ENCODE measurements around the gene DOCK2.
A peak's percentile ranks its signal among the peaks of the same experiment; 100 is the strongest.

Gene DOCK2

DNA sequence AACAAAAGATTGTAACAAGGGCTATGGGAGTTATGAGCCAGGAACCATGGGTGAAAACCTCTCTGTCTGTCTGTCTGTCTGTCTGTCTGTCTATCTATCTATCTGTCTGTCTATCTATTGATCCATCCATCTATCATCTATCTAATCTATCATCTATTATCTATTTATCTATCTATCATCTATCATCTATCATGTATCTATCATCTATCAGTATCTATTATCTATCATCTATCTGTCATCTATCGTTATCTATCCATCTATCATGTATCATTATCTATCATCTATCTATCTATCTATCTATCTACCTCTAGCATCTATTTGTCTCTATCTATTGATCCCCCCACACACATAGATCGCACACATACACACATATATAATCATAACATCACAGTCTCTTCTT, 230.3 kb downstream of the DOCK2 start:
- Mint-ChIP-seq H3K36me3 (ENCODE audit: low read depth) (peaks cover 77% of the 10 kb centered on the region), H3K27me3 (no peaks in the 10 kb centered on the region), H3K4me1 (ENCODE audit: low read depth) (peaks cover 64% of the 10 kb centered on the region), H3K4me3 (no peak overlapping the region), H3K9me3 (no peaks in the 10 kb centered on the region), H3K27ac (no peak overlapping the region)
- intact Hi-C loops (cut with micrococcal nuclease): no loop called here

DNA sequence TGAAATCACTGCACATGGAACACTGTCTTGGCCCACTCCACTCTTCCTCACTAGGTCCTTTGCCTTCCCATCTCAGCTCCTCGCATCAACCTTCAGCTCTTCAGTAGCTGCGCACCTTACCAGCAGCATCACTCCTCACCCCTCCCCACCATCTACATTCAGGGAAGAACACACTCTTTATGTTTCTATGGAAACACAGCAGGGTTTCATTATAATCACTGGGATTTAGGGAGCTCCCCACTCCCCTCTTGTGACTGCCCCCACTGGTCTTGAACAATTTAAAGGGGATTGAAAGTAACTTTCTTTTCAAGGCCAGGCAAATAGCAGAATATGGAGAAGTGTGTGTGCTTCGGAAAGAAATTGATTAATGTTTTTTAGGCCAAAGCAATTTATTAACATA, 232.0 kb downstream of the DOCK2 start:
- no peaks in the 10 kb centered on the region for H3K27me3 Mint-ChIP-seq
- peaks cover 68% of the 10 kb centered on the region for H3K36me3 Mint-ChIP-seq (ENCODE audit: low read depth)
- no peaks in the 10 kb centered on the region for H3K9me3 Mint-ChIP-seq
- peaks cover 78% of the 10 kb centered on the region for H3K4me1 Mint-ChIP-seq (ENCODE audit: low read depth)
- H3K4me3 Mint-ChIP-seq: no peak overlapping the region
- intact Hi-C loops (cut with micrococcal nuclease): no loop called here
- H3K27ac Mint-ChIP-seq: no peak overlapping the region

DNA sequence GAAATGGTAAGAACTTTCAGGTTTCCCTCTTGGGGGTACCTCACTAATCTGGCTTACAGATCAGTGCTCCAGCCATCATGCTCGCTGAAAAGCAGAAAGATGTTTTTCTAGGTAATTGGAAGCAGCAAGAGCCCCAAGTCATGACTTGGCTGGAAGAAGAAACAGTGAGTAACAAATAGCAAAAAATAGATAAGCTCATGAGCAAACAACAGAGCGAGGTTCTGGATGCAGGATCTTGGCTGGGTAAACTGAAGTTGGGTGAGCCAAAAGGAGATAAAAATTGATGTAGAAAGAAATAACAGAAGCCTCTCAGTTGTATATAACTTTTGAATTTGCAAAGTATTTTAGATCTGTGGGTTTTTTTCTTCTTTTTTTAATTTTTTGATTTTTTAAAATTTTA, 233.1 kb downstream of the DOCK2 start:
- intact Hi-C loops (cut with micrococcal nuclease): no loop called here
- peaks cover 67% of the 10 kb centered on the region for H3K36me3 Mint-ChIP-seq (ENCODE audit: low read depth)
- no peaks in the 10 kb centered on the region for H3K27me3 Mint-ChIP-seq
- H3K27ac Mint-ChIP-seq: no peak overlapping the region
- H3K4me1 Mint-ChIP-seq (ENCODE audit: low read depth): peaks cover 88% of the 10 kb centered on the region
- no peak overlapping the region for H3K4me3 Mint-ChIP-seq
- H3K9me3 Mint-ChIP-seq: no peaks in the 10 kb centered on the region

DNA sequence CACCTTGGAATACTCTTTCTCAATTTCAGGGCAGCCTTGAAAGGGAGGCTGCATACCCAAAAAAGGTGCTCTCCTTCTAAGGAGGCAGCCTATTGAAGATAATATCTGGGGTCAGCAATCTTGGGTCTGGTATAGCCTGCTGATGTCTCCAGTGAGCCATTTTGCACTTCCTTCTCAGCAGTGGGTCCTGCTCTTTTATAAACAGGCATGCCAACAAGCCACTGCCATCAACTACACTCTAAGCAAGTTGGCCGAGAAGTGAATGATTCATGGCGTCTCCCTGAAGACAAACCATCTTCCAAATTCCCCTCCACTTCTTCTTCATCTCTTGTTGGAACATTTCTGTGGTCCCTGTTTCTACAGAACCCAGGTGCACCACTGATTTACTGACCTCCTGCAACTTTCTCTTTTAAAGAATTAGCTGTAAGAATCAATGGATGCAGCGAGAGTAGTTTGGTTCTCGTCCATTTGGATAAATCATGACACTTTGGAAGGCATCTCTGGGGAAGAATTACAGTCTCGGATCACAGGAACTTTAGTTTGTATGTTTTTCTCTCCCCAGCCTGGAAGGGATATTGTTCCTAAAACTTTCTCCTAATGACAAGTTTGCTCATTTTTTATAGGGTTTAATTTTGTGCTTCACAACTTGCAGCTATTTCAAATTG, 234.9 kb downstream of the DOCK2 start:
- no peaks in the 10 kb centered on the region for H3K9me3 Mint-ChIP-seq
- H3K27me3 Mint-ChIP-seq: no peaks in the 10 kb centered on the region
- peaks cover 90% of the 10 kb centered on the region for H3K4me1 Mint-ChIP-seq (ENCODE audit: low read depth)
- no peak overlapping the region for H3K27ac Mint-ChIP-seq
- intact Hi-C loops (cut with micrococcal nuclease): no loop called here
- H3K4me3 Mint-ChIP-seq: no peak overlapping the region
- peaks cover 76% of the 10 kb centered on the region for H3K36me3 Mint-ChIP-seq (ENCODE audit: low read depth)

DNA sequence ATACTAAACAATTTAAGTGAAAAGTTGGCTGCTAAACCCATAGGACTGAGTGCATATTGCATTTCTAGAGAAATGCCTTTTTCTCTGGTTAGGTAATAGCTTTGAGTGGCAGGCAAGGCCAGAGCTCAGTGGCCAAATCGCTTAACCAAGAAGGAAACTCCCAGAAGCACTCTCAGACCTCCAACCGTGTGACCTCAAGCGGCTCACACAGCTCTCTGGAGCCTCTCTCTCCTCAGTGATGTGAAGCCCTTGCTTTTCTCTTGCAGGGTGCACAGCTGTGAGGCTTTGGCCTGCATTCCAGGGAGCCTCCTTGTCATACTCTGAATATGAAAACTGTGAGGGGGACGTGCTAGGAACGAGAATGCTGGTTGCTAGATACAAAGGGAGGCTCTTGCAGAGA, 236.6 kb downstream of the DOCK2 start:
- no peak overlapping the region for H3K27ac Mint-ChIP-seq
- intact Hi-C loops (cut with micrococcal nuclease): no loop called here
- H3K9me3 Mint-ChIP-seq: no peaks in the 10 kb centered on the region
- H3K27me3 Mint-ChIP-seq: no peaks in the 10 kb centered on the region
- H3K4me3 Mint-ChIP-seq: no peak overlapping the region
- peaks cover 92% of the 10 kb centered on the region for H3K4me1 Mint-ChIP-seq (ENCODE audit: low read depth)
- H3K36me3 Mint-ChIP-seq (ENCODE audit: low read depth): peaks cover 72% of the 10 kb centered on the region

DNA sequence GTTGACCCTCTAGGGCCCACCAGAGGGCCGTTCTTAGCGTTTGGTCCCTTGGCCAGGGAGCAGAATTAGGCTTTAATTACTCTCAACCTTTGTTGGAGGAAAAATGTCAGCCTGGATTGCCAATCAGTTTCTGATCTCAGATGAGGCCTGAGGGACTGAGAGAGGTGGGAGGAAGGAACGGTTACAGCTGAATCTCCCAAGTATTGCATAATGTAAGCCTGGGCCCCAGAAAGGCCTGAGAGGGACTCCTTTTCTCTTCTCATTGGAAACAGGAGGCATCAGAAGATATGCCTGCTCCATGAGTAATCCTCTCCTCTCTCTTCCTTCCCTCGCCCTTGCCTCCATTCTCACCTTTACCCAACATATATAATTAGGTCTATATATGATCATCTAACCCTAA, 237.5 kb downstream of the DOCK2 start:
- peaks cover 93% of the 10 kb centered on the region for H3K4me1 Mint-ChIP-seq (ENCODE audit: low read depth)
- H3K36me3 Mint-ChIP-seq (ENCODE audit: low read depth): peaks cover 70% of the 10 kb centered on the region
- peak overlapping the region; percentile 45 for H3K27ac Mint-ChIP-seq
- no peak overlapping the region for H3K4me3 Mint-ChIP-seq
- no peaks in the 10 kb centered on the region for H3K27me3 Mint-ChIP-seq
- intact Hi-C loops (cut with micrococcal nuclease): no loop called here
- H3K9me3 Mint-ChIP-seq: no peaks in the 10 kb centered on the region

DNA sequence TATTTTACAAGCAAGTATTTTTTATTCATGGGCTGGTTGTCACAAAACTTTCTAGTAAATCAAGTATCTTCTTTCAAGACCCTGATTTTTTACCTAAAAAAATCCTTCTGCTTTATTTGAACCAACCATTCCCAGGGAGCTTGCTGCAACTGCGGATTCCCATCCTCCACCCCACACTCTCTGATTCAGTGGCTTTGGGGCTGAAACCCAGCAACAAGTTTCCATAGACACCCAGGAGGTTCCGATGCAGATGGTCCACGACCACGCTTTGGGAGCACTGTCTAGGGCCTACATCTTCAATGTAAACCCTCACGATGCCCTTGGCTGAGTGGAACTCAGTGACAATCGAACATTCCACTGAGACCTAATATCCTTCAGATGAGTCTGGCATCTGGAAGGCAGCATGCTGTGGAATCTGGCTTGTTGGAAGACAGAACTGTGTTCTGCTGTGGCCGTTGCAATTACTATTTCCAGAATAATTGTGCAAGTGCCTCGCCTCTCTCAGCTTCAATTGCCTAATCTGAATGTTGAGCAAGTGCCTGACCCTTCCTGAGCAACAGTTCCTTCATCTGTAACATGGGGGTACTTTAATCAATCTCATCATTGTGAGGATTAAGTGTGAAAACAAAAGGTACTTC, 238.1 kb downstream of the DOCK2 start:
- H3K9me3 Mint-ChIP-seq: no peaks in the 10 kb centered on the region
- intact Hi-C loops (cut with micrococcal nuclease): no loop called here
- H3K27ac Mint-ChIP-seq: peak overlapping the region; percentile 45
- peaks cover 64% of the 10 kb centered on the region for H3K36me3 Mint-ChIP-seq (ENCODE audit: low read depth)
- peaks cover 91% of the 10 kb centered on the region for H3K4me1 Mint-ChIP-seq (ENCODE audit: low read depth)
- no peaks in the 10 kb centered on the region for H3K27me3 Mint-ChIP-seq
- no peak overlapping the region for H3K4me3 Mint-ChIP-seq

DNA sequence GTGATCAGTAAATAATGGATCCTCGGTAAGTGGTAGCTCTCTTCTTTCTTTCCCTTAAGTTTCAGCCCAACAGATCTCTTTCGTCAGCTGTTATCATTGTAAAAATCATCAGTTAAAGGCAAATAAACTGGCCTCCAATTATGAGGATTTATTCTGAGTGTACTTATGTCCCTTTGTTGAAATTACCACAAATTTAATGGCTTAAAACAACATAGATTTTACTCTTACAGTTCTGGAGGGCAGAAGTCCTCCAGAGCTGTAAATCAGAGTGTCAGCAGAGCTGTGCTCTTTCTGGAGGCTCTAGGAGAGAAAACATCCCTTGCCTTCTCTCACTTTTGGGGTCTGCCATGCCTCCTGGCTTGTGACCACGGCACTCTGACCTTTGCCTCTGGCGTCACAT, 238.7 kb downstream of the DOCK2 start:
- Mint-ChIP-seq H3K9me3 (no peaks in the 10 kb centered on the region), H3K4me3 (no peak overlapping the region), H3K27me3 (no peaks in the 10 kb centered on the region), H3K27ac (peak overlapping the region; percentile 21), H3K4me1 (ENCODE audit: low read depth) (peaks cover 91% of the 10 kb centered on the region), H3K36me3 (ENCODE audit: low read depth) (peaks cover 61% of the 10 kb centered on the region)
- intact Hi-C loops (cut with micrococcal nuclease): no loop called here

DNA sequence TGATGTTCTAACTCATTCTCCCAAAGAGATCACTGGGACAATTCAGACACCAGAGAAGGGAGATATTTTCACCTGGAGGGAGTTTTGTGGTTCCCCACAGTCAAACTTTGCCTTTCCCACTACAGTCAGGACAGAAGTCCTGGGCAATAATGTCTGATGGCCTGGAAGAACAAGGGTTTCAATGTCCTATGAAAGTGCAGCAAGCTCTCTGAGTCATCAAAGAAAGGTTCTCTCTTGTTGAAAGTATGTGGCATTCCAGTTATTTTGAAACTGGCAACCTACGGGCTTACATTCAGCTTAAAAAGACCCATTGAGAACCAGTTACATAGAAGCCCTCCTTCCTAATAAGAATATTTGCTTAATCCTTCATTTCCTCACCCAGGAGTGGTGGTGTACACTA, 239.3 kb downstream of the DOCK2 start:
- no peak overlapping the region for H3K4me3 Mint-ChIP-seq
- peaks cover 93% of the 10 kb centered on the region for H3K4me1 Mint-ChIP-seq (ENCODE audit: low read depth)
- H3K9me3 Mint-ChIP-seq: no peaks in the 10 kb centered on the region
- peaks cover 54% of the 10 kb centered on the region for H3K36me3 Mint-ChIP-seq (ENCODE audit: low read depth)
- H3K27me3 Mint-ChIP-seq: no peaks in the 10 kb centered on the region
- peak overlapping the region; percentile 21 for H3K27ac Mint-ChIP-seq
- intact Hi-C loops (cut with micrococcal nuclease): no loop called here

DNA sequence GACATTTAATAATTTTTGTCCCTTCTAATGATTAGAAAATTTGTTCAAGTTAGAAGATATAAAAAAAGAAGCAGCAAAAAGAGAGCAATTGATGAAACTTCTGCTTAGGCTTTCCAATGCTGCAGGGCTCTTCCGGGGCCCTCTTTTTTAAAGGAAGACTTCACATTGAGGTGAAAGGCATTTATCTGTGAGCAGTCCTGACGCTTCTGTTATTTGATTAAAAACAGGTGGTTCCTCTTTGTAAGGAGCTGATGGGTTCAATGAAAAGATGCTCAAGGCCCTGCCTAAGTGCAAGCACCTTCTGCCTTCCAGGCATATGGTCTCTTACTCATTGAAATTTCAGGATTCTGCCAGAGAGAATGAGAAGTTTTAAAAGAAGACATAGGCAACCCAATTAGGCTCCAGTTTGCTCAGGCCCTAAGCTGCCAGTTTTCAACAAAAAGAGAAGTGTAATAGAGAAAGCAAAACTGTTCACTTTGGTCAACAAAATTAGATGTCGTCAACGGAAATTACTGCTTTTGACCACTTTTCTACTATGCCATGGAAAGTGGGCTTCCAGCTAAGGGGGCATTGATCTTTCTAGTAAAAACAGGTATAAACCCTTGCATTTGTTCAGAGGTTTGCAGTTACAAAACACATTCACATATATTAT, 243.1 kb downstream of the DOCK2 start:
- Mint-ChIP-seq H3K27ac (peak overlapping the region; percentile 75), H3K4me3 (no peak overlapping the region), H3K36me3 (ENCODE audit: low read depth) (peaks cover 70% of the 10 kb centered on the region), H3K9me3 (no peaks in the 10 kb centered on the region), H3K4me1 (ENCODE audit: low read depth) (peaks cover 86% of the 10 kb centered on the region), H3K27me3 (no peaks in the 10 kb centered on the region)
- intact Hi-C loops (cut with micrococcal nuclease): no loop called here

DNA sequence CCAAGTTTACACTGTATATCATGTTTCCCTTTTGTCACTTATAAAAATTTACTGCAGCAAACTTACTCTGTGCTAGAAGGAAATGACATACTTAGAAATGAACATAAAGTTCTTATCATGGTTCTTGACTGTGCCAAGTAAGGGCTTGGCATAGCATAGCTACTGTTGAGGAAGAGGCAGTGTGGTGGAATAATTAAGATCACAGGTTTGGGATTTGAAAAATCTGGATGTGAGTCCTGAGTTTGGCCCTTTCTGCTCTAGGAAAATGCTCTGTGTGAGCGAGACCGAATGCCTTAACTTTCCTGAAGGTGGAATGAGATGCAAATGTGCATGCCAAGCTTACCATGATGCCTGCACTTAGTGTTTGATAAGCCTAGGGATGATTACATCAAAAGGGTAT, 243.7 kb downstream of the DOCK2 start:
- Mint-ChIP-seq H3K36me3 (ENCODE audit: low read depth) (peaks cover 68% of the 10 kb centered on the region), H3K27ac (peak overlapping the region; percentile 75), H3K4me3 (no peak overlapping the region), H3K4me1 (ENCODE audit: low read depth) (peaks cover 79% of the 10 kb centered on the region), H3K27me3 (no peaks in the 10 kb centered on the region), H3K9me3 (no peaks in the 10 kb centered on the region)
- intact Hi-C loops (cut with micrococcal nuclease): no loop called here

DNA sequence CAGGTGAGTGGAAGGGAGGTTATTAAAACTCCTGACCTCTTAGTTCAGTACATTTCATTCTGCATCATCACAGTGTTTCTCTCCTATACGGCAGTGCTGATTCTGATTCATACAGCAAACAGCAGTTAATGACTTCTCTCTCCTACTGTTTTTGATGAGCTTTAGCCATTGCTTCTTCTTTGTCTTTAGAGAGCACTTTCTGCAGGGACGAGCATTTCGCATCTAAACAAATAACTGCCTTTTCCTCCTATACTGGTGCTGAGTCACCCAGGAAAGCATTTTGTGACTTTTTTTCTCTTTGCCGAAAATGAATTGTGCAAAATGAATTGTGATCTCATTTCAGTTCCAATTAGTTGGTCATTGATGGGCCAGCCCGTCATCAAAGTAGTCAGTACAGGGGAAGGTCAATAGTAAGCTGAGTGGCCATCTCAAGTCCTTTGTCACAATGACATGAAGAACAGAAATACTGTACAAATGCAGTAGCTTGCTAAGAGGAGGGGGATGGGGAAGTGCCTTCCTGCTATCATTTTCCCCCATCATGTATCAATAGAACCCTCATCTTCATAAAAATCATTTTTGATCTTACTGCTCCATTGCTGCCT, 244.7 kb downstream of the DOCK2 start:
- H3K36me3 Mint-ChIP-seq (ENCODE audit: low read depth): peaks cover 59% of the 10 kb centered on the region

DNA sequence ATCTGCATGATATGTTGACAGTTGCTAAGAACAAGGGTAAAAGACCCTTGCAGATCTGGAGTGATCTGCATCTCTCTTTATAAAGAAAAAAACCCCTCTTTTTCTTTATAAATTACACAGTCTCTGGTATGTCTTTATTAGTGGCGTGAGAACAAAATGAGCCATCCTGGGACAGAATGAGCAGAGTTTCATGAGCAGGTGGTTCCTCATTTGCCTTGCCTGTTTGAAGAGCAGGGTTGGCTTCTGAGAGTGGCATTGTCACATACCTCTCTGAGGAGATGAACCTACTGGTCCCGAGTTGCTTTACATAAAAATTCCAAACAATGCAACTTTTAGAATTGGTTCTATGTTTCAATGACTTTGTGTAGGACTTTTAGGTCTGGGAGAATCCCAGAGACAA, 249.0 kb downstream of the DOCK2 start:
- peaks cover 40% of the 10 kb centered on the region for H3K4me1 Mint-ChIP-seq (ENCODE audit: low read depth)

More for the DNA sequence above, 244.7 kb downstream of the DOCK2 start:
- H3K4me3 Mint-ChIP-seq: no peak overlapping the region
- peaks cover 69% of the 10 kb centered on the region for H3K4me1 Mint-ChIP-seq (ENCODE audit: low read depth)
- intact Hi-C loops (cut with micrococcal nuclease): no loop called here
- H3K9me3 Mint-ChIP-seq: no peaks in the 10 kb centered on the region
- H3K27me3 Mint-ChIP-seq: no peaks in the 10 kb centered on the region
- no peak overlapping the region for H3K27ac Mint-ChIP-seq

DNA sequence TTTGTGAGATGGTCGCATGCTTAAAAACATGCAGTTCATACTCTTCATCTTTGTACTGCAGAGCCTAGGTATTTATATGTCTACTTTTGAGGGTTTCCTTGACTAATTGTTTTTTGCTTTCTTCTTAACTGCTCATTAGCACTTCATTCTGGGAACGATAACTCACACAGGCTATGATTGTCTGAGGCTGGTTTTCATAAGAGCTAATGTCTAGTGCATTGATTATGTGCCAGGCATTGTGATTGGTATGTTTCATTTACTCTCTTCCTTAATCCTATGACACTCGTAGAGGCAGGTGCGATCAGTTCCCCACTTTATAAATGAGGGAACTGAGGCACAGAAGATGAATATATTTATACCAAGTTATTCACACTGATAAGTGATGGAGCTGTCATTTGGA, 249.6 kb downstream of the DOCK2 start:
- H3K27ac Mint-ChIP-seq: no peak overlapping the region
- H3K36me3 Mint-ChIP-seq (ENCODE audit: low read depth): peaks cover 55% of the 10 kb centered on the region
- intact Hi-C loops (cut with micrococcal nuclease): no loop called here
- no peaks in the 10 kb centered on the region for H3K9me3 Mint-ChIP-seq
- no peaks in the 10 kb centered on the region for H3K27me3 Mint-ChIP-seq
- peaks cover 36% of the 10 kb centered on the region for H3K4me1 Mint-ChIP-seq (ENCODE audit: low read depth)
- no peak overlapping the region for H3K4me3 Mint-ChIP-seq

More for the DNA sequence above, 249.0 kb downstream of the DOCK2 start:
- H3K27ac Mint-ChIP-seq: no peak overlapping the region
- no peaks in the 10 kb centered on the region for H3K9me3 Mint-ChIP-seq
- intact Hi-C loops (cut with micrococcal nuclease): no loop called here
- peaks cover 49% of the 10 kb centered on the region for H3K36me3 Mint-ChIP-seq (ENCODE audit: low read depth)
- no peaks in the 10 kb centered on the region for H3K27me3 Mint-ChIP-seq
- no peak overlapping the region for H3K4me3 Mint-ChIP-seq

Data from dendritic cell treated with granulocyte-macrophage colony-stimulating factor and Interleukin-4, amounts not matched to agents 40 ng/mL and 50 ng/mL, for 4 days (primary cell).